ENCODE results near the gene SOX5. TPM values are rescaled to one million over a fixed set of nuclear protein-coding genes. Genes with fewer than 3 reads are reported as not detected.

The SOX5 gene
- polyA plus RNA-seq, 1 donor, result 7.1 TPM

DNA sequence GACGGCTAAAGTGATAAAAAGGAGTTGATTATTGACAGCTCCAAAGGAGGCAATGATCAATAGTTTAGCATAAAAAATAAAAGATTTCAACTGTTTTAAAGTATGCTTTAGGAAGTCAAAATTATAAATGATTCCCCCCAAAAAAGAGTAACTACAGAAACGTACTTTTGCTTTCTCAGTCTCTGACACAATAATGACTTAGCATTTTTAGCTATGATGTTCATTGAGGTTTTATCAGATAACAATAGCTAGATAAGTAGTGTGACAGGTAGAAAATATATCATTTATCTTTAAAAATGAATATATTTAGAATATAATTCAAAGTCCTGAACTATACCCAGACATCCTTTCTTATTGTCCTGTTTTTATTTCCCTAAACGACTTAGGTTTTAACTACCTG is 352.9 kb downstream of the SOX5 start:
- DNase-seq, result no peak

DNA sequence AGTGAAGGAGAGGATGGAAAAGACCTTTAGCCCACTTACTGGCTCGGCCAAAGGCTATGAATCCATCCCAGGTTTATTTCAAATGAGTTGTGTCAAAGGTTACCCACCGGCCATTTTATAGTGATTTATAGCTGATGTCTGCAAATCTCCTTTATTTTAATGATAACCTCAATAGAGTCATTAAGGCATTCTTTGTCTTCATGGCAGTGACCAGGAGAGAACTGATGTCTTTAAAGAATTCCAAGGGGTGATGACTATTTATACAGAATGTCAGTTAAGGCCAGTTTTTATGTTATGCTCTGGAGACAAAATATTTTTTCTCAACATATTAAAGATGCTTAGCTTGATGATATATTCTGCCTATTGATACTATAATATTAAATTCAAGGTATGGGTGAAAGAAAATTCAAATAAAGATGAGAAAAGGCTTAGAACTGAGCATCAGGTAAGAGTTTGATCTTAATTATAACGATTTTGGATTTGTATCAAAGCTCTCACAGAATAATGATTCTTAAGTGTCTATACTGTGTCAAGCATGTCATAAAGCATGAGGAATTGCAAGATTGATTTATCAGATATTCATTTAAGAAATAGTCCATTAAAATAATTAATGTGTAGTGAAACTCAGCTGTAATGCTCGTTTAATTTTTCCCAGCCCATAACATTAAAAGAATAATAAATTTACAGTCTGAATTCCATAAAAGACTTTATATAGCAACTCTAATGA is 361.5 kb downstream of the SOX5 start:
- no peak for DNase-seq

DNA sequence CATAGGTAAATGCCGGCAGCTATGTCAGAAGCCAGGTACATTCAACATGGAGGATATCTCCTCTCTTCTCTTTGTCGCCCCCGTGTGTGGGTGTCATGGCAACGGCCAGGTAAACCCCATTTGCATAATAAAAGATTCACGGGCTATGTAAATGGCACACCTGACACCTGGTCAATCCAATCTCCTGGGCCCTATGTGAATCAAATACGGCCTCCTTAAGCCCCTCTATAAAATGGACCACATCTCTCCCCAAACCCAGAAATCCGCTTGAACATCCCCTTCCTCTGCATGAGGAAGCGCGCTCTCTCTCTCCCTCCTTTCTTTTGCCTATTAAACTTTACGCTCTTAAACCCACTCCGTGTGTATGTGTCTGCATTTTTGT is 363.7 kb downstream of the SOX5 start:
- DNase-seq, result no peak

DNA sequence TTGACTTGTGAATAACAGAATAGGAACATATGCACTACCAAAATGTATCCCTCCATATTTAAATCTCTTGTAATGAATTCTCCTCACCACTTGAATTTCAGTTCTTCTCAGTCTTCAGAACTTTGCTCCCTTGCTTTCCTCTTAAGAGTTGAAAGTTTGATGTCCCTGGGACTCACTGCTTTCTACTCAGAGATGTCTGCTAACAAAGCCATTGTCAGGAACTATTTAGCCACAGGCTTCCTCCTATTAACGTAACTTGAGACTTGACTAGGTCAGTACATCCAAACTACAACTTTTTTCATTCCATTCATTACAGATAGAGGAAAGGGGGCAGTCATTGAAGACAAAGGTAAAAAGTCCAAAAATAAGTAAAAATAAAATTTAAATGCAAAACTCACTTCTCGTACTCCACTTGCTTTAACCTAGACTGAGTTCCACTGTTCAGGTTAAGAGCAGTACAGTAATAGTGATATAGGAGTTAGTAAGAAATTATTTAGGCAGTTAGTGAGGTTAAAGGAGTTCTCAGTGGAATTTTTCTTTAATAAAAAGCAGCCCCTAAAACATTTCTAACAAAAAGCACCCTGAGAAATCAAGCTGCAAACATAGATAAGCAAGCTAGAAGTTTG is 364.2 kb downstream of the SOX5 start:
- no peak for DNase-seq

DNA sequence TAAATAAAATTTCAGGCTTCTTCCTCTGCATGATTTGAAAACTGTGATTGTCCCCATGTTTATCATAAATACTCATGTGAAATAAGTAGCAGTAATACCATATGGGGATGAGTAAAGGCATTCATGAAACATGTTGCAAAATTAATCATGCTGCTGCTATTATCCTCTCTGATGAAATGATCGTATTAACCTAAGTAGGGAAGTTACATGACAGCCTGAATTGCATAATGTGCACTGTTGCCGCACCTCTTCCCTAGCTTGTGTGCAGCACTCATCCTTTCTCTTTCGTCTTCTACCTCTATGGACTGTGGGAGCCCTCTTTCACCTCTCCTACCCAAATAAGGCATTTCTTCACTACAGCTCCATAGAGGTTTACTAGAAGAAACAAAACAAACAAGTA is 367.6 kb downstream of the SOX5 start:
- no peak for DNase-seq

DNA sequence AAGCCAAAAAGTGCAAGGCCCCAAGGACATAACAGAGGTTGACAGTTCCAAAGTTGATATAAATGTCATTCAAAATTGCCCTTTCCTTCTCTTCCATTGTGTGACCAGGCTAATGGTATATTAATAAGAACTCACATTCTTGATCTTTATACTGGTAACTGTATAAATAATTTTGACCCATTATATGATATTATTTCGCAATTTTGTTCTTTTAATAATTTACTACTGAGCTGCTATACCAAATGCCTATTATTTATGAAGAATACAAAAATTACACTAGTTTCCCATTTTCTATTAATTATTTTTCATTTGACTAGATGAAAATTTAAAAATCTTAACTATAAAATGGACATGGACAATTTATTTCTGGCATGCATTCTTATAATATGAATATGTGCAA is 370.2 kb downstream of the SOX5 start:
- no peak for DNase-seq

DNA sequence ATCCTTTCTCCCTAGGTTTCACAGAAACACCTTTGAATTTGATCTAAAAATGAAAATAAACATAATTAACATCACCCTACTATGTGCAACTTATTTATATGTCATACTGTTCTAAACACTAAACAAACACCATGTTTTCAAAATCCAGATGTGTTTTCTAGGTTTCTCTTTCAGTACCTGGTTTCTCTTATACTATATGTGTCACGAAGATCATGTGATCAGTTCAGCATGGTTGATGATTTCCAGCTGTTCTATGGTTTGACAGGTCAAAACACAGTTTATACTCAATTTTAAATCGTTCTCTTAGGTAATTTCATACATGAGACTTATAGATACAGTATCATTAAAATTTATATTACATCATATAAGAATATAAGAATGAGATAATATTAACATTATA is 373.1 kb downstream of the SOX5 start:
- no peak for DNase-seq

DNA sequence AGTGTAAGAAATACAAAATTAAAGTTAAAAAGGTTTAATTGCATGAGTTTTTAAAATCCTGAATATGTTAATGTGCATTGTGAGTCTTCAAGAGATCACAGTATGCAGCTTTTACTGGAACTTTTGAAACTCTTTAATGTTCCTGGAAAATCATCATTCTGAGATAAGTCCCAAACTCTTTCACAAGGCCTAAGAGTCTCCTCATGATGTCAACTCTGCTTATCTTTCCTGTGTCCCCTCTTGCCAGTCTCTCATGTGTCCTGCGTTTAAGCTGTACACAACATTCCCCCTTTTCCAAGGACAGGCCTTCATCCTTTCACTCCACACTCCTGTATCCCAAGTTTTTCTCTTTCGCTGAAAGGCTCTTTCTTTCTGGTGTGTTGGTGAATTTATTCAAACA is 380.1 kb downstream of the SOX5 start:
- no peak for DNase-seq

DNA sequence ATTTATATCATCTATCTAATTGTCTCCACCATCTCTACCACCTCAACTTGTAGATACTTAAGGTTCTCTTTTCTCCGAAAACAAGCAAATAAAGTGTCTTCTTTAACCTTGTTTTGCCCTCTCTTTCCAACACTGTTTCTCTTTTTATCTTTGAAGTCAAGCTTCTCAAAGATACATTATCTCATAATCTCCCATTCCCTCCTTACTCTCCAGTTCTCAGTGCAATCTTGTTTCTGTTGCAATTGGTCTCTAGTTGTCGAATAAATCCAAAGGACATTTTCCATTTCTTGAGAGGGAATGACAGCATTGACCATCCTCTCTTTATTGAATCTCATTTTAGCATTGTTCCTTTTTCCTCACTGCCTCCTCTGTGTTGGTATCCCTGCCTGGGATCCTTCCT is 383.3 kb downstream of the SOX5 start:
- DNase-seq, result no peak

DNA sequence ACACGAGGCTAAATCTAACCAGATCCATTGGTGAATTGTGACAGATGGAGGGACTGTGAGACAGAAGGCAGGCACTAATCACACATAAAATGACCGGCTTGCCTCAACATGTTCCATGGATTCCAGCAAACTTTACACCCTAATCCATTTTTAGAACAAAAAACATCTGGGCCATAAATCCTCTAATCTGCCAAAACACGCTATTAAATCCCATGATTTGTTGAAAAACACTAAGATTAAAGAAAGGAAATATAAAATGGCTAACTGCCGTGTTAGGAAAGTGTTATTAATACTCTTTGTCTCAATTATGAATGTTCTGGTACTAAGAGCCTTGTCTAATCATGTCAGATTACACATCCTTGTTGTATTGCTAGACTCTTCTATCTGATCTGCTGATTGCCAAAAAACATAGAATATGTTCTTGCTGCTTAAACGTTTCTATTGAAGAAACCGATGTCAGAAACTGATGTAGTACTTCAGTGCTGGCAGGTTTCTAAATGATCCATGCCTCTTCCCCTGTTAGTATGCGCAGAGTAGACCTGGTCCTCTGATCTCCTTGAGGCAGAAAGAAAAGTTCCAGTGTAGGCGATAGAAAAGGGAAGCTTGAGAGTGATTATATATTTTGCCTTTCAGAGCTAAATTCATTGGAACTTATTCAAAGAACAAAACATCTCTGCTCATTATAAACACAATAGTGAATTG is 384.9 kb downstream of the SOX5 start:
- no peak for DNase-seq

DNA sequence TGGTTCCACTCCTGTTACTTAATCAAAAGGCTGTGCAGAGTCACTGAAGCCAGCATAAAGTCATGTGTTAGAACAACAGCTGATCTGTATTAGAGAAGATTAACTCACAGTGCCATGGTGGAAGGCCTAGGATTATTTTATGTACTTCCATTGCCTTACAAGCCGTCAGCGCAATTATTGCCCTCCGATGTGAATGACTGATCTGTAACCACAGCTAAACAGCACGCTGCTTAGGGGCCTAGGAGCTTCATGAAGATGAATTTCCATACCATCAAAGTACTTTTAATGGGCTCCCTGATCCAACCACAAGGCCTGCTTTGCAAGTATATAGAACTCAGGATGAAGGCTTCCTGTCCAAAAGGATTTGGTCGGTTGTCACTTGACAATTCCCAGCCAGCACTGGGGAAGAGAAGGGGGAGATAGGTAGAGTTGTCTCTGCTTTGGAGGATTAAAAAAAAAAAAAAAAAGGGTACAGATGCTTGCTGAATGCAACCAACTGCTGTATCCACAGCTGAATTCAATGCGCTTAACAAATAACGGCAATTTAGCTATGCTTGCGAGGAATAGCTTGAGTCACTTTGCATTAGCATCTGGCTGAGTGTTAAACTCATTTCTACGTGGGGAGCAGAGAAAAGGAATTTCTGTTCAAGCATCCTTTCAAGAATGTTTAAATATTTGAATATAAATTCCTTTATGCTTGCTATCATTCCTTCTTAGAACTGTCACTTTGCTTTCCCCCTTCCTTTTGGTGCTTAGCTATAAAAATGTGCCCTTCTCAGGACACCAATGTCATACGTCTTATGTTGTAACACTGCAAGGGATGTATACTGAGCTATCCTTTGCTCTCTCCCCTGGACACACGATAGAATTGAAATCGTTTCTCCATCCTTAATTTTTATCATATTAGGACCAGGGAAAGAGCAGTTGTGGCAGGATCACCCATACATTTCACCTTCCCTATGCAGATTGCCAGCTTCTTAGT is 387.8 kb downstream of the SOX5 start:
- DNase-seq, result no peak

DNA sequence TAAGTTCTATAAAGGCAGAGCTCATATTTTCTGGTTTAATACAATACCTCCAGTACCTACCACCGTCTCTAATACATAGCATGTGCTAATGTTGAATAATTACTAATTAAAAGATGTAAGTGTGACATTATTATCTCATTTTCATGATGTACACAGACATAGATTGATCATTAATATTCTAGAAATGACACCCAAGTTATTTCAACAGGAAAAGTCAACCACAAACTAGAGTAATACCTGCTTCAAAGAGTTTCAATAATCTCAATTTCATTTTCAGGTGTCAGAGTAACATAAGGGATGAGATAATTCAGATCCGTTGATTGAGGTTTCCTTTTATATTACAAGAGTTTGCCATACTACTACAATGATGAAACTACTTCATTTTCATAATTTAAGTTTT is 388.9 kb downstream of the SOX5 start:
- DNase-seq, result no peak

DNA sequence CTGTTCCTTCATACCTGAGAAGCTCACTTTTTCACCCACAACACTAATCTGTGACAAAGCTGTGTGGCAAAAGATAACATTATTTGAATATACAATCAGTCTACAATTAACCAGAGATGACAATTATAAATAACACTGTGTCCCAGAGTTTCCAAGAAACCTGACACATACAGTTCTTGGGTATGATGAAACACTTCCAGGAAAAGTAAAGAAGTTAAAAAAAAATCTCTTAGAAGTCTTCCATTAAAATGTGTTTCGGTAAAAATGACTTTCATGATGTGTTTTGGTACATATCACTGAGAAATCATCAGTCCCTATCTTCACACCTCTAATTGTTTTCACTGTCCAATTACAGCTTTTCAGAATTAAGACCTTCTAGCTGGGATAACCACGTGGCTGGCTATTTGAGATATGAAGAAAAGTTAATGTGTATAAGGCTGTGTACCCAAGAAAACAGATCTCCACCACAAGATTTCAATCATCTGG is 390.2 kb downstream of the SOX5 start:
- DNase-seq, result no peak

DNA sequence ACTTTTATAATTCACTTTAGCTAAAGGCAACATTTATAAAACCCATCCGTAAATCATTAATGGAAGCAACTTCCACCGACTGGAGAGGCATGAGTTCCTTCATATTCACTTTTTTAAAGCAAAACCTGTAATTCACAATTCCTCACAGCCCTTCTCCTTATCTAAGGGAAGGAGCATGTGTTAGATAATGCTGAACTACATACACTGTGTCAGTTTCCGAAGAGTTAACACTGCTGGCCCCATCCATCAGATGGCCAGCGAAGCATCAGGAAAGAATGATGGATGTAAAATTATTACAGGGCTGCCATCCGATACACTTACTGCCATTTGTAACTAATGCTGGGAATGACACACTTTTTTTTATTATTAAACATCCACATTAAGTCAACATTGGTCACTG is 392.8 kb downstream of the SOX5 start:
- DNase-seq, result no peak

DNA sequence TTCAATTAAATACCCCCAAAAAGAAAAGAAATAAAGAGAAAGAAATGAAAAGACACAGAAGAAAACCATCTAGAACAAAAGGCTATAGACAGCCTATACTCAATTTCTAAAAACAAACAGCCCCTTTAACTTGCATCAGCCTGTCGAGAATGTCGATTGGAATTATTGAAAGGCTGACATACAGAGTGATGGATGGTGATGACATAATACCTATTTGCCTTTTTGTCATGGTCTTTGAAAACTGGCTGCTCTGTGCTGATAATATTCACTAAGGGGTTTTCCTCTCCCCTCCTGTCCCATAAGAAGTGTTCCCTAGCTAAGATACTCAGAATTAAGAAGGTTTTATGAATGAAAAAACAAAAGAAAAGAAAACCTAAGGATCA is 393.7 kb downstream of the SOX5 start:
- no peak for DNase-seq

DNA sequence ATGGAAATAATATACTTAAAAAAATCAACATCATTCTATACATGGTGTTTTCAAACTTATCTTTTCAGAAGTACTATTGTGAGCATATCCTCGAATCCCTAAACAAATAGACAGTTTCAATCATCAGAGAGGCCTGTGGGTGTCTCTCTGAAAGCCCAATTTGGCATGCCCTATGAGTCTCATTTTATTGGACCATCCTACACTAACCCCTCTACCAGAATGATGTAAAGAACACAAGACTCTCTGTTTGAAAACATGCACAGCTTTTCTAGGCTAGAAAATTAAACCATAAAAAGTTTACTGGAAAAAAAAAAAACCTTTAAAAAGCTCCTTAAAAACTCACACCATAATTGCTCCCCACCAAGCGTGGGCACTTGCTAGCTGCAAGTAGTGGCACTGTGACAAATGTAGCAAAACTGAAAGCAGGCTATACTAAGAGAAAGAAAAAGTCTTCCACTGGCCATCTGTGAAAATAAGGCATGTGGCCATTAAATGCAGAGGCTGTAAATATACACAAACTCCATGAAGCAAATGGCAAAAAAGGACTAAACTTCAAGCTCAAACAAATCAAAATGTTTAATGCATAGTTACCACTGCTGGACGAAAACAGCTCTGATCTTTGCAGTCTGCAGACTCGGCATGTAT is 394.2 kb downstream of the SOX5 start:
- DNase-seq, result no peak

DNA sequence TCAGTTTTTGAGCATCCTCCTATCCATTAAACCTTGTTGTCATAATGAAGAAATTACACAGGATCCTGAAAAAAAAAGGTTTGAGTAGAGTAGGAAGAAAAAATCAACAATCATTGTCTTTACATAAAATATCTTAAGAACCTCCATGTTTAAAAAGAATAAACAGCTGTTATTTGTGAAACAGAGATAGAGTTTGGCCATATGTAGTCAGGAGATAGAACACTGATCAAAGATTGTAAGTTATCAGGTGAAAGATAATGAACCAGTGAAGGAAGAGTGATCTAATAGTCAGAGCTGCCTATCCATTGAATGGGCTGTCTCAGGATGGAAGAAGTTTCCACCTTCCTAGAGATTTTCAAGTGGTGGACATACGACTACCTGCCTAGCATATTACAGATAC is 397.1 kb downstream of the SOX5 start:
- DNase-seq, result no peak

DNA sequence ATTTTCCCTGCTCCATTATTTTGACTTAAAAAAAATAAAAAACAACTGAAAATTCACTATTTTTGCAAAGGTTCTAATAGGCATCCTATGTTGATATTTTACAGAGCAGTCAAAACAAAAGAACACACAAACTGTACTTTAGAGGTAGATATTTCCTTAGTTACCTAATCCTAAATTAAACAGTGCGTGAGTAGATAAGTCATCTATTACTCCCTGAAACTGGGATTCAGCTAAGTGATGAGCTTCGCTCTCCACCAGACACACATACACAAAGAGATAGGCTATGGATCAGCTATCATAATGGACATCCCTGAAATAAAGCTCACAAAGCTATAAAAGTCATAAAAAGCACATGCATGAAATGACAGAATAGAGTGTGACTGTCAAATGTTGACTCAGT is 398.7 kb downstream of the SOX5 start:
- no peak for DNase-seq

DNA sequence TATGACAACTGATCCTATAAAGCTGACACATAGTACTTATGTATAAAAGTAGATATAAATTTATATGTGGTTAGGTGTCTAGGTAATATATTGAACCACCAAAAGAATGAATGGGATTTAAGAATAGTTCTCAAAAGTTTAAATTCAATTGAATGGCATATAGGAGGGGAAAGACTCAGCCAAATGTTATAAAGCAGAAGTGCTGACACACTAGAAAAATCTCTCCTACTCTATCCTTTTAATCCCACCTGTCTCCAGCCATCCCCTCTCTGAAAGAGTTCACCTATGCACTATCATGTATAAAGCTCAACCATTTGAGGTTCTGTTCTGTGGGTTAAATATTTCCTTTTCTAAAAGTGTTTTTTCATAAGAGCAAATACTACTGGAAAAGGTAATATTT is 400.7 kb downstream of the SOX5 start:
- no peak for DNase-seq

DNA sequence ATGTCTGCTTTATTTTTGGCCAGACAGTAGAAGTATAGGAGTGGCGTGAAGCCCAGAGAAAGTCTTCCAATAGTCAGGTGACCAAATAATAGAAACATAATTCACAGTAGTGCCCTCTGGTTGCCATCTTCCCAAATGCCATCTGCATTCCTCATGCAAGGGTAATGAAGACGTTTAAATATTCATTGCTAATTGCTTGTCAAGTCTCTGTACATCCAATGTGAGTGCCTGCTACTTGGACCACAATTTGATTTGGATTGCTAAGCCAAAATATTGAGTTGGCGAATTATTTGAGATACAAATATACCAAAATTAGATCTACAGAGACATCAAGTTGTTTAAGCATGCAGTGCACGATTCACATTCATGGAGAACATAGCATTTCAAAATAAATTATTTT is 402.7 kb downstream of the SOX5 start:
- DNase-seq, result no peak

DNA sequence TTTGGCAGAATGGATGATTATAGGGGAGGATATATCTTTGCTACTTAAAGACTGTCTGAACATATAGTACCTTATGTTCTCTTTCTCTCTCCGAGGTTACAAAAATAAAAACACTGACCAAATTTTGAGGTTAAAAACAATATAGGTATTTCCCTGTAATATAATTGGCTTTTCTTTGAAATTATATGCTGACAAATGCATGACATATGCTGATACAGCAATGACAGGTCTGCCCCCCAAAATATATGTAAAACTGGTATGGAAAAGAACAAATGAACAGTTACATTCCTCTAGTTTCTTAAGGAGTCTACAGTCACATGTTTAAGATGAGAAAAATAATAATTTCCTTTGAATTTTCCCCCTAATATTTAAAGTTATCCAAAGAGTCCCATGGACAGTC is 405.7 kb downstream of the SOX5 start:
- no peak for DNase-seq

DNA sequence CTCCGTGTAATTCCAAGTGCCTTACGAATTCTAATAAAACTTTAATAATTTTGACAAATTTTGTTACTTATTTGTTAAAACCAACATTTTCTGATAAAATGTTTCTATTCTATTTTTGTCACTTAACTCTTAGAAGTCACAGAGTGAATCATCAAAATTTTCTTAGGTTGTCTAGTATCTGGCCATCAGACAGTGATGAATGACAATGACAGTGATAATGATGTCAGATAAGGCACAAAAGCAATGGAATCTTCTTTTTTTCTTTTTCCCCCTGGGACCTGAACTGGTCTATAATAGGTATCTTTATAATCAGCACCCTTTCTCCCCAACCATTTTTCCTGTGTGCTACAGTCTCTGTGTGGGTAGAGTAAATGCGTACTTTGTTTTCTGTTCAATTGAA is 407.3 kb downstream of the SOX5 start:
- no peak for DNase-seq

Data from left kidney (tissue), 2 donors.